ENCODE measurements around the gene BLACAT1. TPM values are rescaled to one million over a fixed set of nuclear protein-coding genes. Genes with fewer than 3 reads are reported as not detected.
"Not testable (repeated sequence)": the region's sequence is repeated elsewhere in the genome, so short reads cannot be mapped to it uniquely, and the experiment has no call there.

Gene BLACAT1
- total RNA-seq, 2 donors from 2014 or later = not detected

GRCh38 chr1:205437570-205437969, 18.3 kb downstream of the BLACAT1 start:
- no peaks in the 10 kb centered on the region for H3K36me3 ChIP-seq
- H3K4me3 ChIP-seq = no peak overlapping the region
- no peak for TF ChIP-seq CTCF (IDR thresholded peaks at IDR 0.05)
- H3K9me3 ChIP-seq = no peaks in the 10 kb centered on the region
- ATAC-seq (ENCODE audit: insufficient number of reproducible peaks, low FRiP score, low read depth) = no peak
- peaks cover 13 to 15% of the 10 kb centered on the region in 2 donors for H3K4me1 ChIP-seq (ENCODE audit: control insufficient read depth in 1 of 2, low read depth in 2 of 2)
- no peak for DNase-seq (ENCODE audit: low spot score)
- H3K27ac ChIP-seq = no peak overlapping the region
- no peaks in the 10 kb centered on the region for H3K27me3 ChIP-seq (replicated peaks; ENCODE audit: insufficient read depth)

- Histone ChIP-seq H3K4me3 (no peak overlapping the region), H3K4me1 (ENCODE audit: control insufficient read depth in 1 of 2, low read depth in 2 of 2) (peaks cover 13 to 15% of the 10 kb centered on the region in 2 donors), H3K9me3 (no peaks in the 10 kb centered on the region), H3K27ac (no peak overlapping the region), H3K27me3 (replicated peaks; ENCODE audit: insufficient read depth) (no peaks in the 10 kb centered on the region), H3K36me3 (no peaks in the 10 kb centered on the region)
- DNase-seq (ENCODE audit: low spot score) (no peak), ATAC-seq (ENCODE audit: insufficient number of reproducible peaks, low FRiP score, low read depth) (no peak)
- no peak for TF ChIP-seq CTCF (IDR thresholded peaks at IDR 0.05)
Observed at GRCh38 chr1:205436776-205437410, 19.0 kb downstream of the BLACAT1 start.

- DNase-seq (ENCODE audit: low spot score) (no peak), ATAC-seq (ENCODE audit: insufficient number of reproducible peaks, low FRiP score, low read depth) (no peak)
- no peaks in the 10 kb centered on the region for H3K9me3 ChIP-seq
- H3K36me3 ChIP-seq = no peaks in the 10 kb centered on the region
- no peak for TF ChIP-seq CTCF (IDR thresholded peaks at IDR 0.05)
- H3K27me3 ChIP-seq (replicated peaks; ENCODE audit: insufficient read depth) = no peaks in the 10 kb centered on the region
- peaks cover 10 to 18% of the 10 kb centered on the region in 2 donors for H3K4me1 ChIP-seq (ENCODE audit: control insufficient read depth in 1 of 2, low read depth in 2 of 2)
- H3K4me3 ChIP-seq = no peak overlapping the region
- no peak overlapping the region for H3K27ac ChIP-seq
Observed at GRCh38 chr1:205435578-205436573, 20.0 kb downstream of the BLACAT1 start.

GRCh38 chr1:205434738-205435137, 21.1 kb downstream of the BLACAT1 start:
- Histone ChIP-seq H3K9me3 (no peaks in the 10 kb centered on the region), H3K27me3 (replicated peaks; ENCODE audit: insufficient read depth) (no peaks in the 10 kb centered on the region), H3K4me3 (no peak overlapping the region), H3K36me3 (no peaks in the 10 kb centered on the region), H3K4me1 (ENCODE audit: control insufficient read depth in 1 of 2, low read depth in 2 of 2) (peaks cover 10 to 20% of the 10 kb centered on the region in 2 donors), H3K27ac (no peak overlapping the region)
- no peak for TF ChIP-seq CTCF (IDR thresholded peaks at IDR 0.05)
- ATAC-seq (ENCODE audit: insufficient number of reproducible peaks, low FRiP score, low read depth) = no peak
- DNase-seq (ENCODE audit: low spot score) = no peak

- H3K4me1 ChIP-seq (ENCODE audit: control insufficient read depth in 1 of 2, low read depth in 2 of 2); ATAC-seq (ENCODE audit: insufficient number of reproducible peaks, low FRiP score, low read depth); H3K36me3 ChIP-seq; DNase-seq (ENCODE audit: low spot score); H3K9me3 ChIP-seq; H3K4me3 ChIP-seq; H3K27me3 ChIP-seq (replicated peaks; ENCODE audit: insufficient read depth); H3K27ac ChIP-seq: not testable (repeated sequence)
Observed at GRCh38 chr1:205432692-205433091, 23.2 kb downstream of the BLACAT1 start.
